GM10847 (cell line): Measurements from ENCODE around the gene KIAA0753.

Source experiments
- POLR2A ChIP-seq: IDR thresholded peaks from 2 replicates; pipeline ENCODE4 v1.6.1; 2011; ENCODE audit not compliant: insufficient read length; ENCODE audit errors: extremely low read depth

The KIAA0753 gene

DNA sequence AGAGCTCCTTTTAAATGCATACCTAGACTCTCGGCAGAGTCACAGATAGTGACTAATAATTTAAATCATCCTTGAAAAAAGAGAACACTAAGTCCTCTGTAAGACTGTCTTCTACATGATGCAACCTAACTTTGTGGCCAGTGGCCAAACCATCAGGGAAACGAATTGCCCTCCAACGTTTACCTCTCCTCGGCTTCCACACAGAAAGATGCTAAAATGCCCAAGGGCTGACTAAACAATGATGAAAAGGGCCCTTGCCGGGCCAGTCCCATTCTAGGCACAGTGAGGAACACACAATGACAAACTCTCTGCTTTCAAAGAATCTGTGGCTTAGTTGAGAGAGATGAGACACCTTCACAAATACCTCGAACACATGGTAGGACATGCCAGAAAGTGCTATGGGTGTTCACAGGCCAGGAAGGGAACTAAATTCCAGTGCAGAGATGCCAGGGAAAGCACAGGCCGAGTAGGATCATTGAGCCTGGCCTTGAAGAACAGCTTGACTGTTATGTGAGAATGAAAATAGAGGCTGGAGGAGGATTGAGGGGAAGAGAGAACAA is 48.8 kb downstream of the KIAA0753 start:
- TF ChIP-seq POLR2A = no peak

DNA sequence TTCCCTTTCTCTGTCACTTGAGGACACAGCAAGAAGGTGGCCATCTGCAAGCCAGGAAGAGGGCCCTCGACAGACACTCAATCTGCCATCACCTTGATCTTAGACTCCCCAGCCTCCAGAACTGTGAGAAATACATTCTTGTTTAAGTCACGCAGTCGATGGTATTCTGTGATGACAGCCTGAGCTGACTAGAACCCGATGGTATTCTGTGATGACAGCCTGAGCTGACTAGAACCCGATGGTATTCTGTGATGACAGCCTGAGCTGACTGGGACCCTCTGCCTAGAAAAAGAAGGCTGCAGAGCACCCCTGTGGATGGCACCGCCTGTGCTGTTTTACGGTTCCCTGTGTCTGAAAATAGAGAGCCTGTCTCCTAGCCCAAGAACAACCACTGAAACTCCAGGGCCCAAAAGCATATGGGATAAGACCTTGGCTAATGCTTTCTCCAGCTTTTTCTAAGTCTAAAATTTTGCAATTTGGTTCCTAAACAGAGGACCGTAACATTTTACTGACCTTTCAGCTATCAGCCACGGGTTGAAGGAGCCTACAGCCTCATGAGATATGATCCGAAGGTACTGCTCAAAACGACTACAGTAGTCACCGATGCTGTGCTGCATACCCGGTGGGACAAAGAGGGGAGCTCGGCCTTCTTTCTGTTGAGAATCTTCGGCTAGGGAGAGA is 51.1 kb downstream of the KIAA0753 start:
- TF ChIP-seq POLR2A = no peak

- TF ChIP-seq POLR2A = no peak
Observed at GRCh38 chr17:6588165-6588564, 52.3 kb downstream of the KIAA0753 start.

- TF ChIP-seq POLR2A = no peak
Observed at GRCh38 chr17:6587310-6587709, 53.2 kb downstream of the KIAA0753 start.

DNA sequence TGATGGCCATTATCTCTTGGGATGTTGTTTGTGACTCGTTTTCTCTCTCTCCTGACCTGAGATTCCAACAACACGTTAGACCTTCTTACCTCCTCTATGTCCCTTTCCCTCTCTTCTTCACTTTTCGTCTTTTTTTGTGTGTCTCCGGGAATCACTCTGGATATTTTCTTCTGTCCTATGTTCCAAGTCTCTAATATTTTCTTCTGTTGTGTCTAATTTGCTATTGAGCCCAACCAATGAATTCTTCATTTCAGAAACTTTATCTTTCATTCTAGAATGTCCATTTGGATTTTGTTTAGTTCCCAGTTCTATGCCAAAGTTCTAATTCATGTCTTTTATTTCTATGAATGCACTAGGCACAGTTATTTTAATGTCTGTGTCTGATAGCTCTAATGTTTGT is 57.1 kb downstream of the KIAA0753 start:
- no peak for TF ChIP-seq POLR2A

DNA sequence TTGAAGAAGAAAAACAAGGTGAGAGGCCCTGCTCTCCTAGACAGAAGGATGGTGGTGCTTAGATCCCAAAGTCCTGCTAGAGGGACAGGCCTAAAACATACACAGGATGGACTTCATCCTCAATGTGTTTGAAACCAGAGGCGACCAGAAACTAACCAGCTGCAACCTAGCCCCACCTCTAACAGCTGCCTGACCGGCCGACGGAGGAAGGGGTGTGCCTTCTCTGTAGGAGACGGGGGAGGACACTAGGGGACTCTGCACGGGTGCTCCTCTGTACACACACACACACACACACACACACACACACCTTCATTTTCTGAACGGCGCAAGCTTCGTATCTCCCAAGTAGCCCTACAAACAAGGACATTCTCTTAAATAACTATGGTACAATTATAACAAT is 59.9 kb downstream of the KIAA0753 start:
- TF ChIP-seq POLR2A = no peak

DNA sequence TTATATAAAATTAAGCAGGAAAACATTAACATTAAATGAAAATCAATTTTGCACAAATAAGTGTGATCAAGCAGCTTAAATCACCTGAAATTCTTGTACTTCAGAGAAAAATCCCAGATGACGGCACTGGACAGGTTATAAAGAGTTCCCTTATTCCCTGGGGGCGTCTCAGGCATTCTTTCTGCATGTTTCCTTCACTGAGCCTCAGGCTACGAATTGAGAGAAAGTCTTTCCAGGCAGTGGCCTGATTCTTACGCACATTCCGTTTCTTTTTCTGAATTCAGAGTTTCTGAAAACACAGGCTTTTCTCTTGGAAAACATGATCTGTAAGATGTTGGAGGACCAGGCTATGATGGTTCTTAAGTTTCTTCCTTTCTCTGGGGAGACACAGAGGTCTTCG is 62.0 kb downstream of the KIAA0753 start:
- TF ChIP-seq POLR2A = no peak

GRCh38 chr17:6577686-6578263 is 62.7 kb downstream of the KIAA0753 start:
- TF ChIP-seq POLR2A = no peak

DNA sequence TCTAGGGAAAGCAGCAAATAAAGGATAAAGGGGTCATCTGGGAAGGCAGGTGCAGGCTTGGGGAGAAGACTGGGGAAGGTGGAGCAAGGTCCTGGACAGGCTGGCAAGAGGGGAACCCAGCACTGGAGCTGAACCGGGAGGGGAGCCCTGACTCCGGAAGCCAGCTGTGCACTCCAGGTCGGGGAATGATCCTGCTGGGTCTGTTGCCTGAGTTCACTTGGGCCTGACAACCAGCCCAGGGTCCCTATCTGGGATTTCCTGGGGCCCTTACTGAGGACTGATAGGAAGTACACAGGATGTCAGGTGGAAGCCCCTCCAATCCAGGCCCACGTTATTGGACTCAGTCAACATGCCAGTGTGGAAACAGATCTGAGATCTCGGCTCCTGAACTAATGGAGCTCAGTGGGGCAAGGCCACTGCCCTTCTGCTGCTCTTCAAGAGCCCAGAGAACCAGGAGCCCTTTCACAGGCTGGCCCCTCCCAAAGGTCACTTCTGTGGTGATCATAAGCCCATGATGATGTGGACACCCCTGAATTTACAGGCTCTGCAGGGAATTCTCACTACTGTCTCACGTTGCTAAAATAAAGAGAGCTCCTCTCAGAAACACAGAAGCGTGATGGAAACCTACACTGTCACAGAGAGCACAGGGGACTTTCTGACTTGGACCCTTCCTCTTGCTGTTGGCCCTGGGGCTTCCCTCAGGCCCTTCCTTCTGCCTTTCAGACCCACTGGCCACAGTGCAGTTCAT is 64.3 kb downstream of the KIAA0753 start:
- TF ChIP-seq POLR2A = no peak

GRCh38 chr17:6575596-6575988 is 64.9 kb downstream of the KIAA0753 start:
- no peak for TF ChIP-seq POLR2A

DNA sequence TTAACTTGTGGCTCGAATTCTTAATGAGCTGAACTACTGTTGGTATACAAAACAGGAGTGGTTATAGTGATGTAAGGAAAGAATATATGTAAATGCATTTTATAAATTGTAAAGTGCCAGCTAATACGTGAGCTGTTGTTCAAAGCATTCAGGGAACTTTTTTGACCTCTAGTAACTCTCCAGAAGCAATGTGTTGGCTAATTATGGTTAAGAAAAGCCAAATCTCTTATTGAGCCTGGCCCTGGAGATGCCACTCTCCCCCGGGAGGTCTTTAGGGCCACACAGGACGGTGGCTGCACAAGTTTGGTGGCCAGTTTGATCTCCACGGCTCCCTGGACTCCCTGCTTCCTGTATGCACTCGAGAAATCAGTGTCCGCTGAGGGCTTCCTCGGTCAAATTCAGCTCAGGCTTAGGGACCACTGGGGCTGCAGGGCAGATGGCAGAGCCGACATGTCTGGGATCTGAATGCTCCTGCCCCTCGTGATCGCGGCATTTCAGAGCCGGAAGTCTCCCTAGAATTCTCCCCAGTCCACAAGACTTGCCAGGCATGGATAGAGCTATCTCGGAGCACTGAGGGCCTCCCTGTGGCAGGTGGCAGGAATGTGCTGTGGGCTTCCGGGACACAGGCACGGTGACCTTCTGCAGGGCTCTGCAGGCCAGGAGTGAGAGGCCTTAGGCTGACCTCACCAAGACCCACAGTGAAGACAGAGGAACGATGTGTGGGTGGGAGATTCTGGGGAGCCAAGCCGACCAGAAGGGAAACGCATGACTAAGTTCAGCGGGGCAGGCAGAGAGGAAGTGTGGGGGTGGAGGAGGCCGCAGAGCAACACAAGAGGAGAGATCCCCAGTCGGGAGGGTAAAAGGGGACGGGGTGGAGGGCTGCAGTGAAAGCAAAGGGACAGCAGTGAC is 65.6 kb downstream of the KIAA0753 start:
- no peak for TF ChIP-seq POLR2A

GRCh38 chr17:6573982-6574686 is 66.4 kb downstream of the KIAA0753 start:
- no peak for TF ChIP-seq POLR2A

DNA sequence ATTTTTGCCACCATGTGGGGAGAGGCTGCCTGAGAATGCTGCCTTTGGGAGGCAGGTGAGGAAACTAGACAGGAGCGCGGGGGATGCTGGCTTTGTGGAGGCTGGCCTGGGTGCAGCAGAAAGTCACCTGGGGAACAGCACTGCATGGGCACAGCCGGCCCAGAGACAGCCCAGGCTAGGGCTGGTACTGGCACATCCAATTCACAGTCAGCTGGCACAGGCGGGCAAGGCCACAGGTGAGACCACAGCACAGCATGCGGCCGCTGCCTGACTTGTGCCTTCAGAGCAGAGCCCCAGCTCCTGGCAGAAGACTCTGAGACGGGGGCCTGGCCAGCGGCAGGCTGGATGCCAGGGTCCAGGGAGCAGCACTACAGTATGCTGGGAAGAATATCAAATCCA is 67.5 kb downstream of the KIAA0753 start:
- TF ChIP-seq POLR2A = no peak

DNA sequence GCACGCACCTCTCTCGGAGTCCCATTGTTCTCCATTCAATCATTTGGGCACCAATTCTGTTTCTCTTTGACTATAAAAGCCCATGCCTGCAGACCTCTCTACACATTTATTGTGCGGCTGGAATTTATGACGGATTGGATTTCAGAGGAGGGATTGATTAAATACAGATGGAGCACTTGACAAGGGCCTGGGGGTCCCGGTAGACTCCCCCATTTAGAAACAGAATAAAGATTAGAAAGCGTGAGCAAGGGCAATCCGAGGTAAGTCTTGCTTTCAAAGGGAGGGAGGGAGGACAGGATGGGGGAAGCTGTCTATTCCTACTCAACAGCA is 69.1 kb downstream of the KIAA0753 start:
- TF ChIP-seq POLR2A = no peak
